HFF-Myc (cell line): ENCODE measurements around the gene ZCCHC3.

ENCODE experiments used
- DNase-seq: peaks from one replicate; pipeline ENCODE4 v3.0.0-alpha.2; 2011; ENCODE audit warnings: low read depth; ENCODE audit errors: extremely low read depth
- H3K4me3 ChIP-seq: replicated peaks from 2 replicates; pipeline ENCODE4 v1.5.1; 2011; ENCODE audit warnings: low read depth, mild to moderate bottlenecking, control low read depth, low read length
- TF ChIP-seq, protein P1 (sequence below): IDR thresholded peaks from 2 replicates; pipeline ENCODE4 v1.5.1; 2012; ENCODE audit warnings: mild to moderate bottlenecking, low read depth, low read length, control low read depth; ENCODE audit errors: missing control alignments

Gene ZCCHC3

DNA sequence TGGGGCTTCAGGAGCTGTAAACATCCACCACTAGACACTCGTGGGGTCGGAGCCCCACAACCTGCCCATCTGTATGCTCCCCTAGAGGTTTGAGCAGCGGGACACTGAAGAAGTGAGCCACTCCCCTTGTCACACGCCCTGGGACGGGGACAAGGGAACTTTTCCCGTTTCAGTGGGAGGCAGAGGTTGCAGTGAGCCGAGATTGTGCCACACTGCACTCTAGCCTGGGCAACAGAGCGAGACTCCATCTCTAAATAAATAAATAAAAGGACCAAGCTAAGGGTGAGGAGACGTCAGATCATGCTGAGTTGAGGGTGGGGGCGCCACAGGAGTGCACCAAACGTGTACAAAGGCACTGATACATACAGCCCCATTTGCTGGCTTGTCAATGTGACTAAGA is 8.4 kb downstream of the ZCCHC3 start:
- no peak for DNase-seq
- no peak overlapping the region for H3K4me3 ChIP-seq
- TF ChIP-seq, protein P1, sequence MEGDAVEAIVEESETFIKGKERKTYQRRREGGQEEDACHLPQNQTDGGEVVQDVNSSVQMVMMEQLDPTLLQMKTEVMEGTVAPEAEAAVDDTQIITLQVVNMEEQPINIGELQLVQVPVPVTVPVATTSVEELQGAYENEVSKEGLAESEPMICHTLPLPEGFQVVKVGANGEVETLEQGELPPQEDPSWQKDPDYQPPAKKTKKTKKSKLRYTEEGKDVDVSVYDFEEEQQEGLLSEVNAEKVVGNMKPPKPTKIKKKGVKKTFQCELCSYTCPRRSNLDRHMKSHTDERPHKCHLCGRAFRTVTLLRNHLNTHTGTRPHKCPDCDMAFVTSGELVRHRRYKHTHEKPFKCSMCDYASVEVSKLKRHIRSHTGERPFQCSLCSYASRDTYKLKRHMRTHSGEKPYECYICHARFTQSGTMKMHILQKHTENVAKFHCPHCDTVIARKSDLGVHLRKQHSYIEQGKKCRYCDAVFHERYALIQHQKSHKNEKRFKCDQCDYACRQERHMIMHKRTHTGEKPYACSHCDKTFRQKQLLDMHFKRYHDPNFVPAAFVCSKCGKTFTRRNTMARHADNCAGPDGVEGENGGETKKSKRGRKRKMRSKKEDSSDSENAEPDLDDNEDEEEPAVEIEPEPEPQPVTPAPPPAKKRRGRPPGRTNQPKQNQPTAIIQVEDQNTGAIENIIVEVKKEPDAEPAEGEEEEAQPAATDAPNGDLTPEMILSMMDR, result no peak

DNA sequence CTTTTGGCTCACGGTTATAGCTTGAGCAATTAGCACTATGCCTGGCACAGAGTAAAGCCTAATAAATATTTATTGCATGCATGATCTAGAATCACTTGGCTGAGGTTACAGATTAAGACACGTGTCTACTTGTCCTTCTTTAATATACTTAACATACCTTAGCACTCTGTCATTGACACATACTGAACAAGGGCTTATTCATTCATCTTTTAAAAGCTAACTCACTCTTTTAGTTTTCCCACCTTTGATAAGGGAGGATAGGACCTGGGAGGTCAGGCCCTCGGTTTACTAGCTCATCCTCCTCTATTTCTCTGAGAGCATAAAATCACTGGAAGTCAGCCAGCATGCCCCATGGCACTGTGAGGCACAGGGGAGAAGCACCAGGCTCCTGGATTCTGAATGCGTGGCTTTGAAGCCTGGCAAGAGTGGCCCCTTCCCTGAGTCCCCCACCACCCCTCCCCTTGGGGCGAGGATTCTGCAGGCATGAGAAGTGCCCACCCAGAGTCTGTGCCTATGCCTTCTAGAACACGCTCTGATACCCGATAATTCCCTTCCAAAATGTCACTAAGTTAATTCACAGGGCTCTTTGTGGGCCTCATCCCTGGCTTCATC is 11.2 kb downstream of the ZCCHC3 start:
- no peak for DNase-seq
- TF ChIP-seq, protein P1, result no peak
- H3K4me3 ChIP-seq, result no peak overlapping the region

DNA sequence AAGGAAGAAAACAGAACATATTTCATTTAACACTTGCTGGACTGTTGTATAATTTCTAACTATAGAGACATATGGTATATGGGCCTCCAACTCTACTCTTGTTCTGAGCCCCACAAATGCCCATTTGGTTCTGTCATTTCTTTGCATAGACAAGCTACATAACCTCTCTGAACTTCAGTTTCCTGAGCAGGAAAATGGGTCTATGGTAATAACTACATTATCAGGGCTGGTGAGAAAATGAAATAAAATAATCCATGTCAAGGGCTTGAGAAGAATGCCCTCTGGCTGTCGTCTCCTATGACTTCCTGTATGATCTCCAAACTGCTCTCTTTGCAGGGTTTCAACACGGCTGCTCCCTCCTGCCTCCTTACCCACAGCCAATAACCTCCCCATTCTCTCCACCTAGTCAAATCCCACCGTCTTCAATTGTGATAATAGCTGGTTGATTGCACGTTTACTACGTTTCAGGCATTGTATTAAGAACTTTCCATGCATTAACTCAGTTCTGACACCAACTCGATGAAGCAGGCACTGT is 12.0 kb downstream of the ZCCHC3 start:
- TF ChIP-seq, protein P1, result no peak
- DNase-seq, result no peak
- peak overlapping the region; percentile 45 for H3K4me3 ChIP-seq

DNA sequence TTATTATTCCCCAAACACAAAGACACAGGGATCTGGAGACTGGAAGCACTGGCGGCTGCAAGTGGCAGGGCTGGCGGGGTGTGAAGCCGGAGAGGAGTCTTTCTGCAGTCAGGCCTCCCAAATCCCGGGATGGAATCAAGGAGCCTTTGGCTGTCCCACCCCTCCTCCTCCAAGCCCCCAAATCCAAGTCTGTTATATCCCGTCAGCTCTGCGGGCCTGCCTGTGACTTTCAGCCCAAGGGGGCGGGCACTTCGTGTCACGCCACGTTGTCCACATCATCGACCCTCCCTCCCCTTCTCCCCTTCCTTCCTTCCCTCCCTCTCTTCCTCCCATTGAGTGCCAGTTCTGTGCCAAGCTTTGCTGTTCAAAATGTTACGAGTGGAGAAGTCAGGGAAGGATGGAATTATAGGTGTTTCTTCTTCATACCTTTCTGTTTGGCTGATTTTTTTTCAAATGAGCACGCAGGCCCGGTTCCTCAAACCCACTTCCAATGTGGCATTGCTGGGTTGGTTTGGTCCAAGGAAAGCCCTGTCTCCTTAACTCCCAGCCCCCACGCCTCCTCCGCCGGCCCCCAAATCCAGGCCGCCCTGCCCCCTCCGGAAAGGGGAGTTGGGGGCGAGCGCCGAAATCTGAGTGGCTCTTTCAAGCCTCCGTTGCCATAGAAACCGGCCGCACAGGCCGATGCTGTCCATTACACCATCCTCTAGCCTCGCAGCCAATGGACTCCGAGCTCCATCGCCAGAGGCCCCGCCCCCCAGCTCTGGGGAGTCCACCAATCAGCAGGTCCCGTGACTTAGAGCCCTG is 12.7 kb downstream of the ZCCHC3 start:
- peak overlapping the region; percentile 45 for H3K4me3 ChIP-seq
- TF ChIP-seq, protein P1, result no peak
- peak; percentile 98 for DNase-seq

DNA sequence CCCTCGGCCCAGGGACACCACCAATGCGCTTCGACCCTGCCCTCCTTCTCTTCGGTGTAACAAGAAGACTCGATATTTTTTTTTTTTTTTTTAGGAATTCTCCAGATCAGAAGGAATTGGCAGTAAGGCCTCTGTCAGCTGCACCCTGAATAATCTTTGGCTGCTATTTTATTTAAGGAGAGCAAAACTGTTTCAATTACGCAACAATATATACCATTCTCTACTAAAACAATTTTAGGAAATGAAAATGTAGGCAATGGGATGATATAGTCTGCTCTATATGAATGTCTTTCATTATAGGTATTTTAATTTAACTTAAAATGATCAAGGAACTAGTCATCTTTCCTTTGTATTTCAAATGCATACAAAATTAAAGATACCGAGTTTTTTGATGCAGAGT is 13.3 kb downstream of the ZCCHC3 start:
- no peak for DNase-seq
- TF ChIP-seq, protein P1, result no peak
- H3K4me3 ChIP-seq, result no peak overlapping the region

DNA sequence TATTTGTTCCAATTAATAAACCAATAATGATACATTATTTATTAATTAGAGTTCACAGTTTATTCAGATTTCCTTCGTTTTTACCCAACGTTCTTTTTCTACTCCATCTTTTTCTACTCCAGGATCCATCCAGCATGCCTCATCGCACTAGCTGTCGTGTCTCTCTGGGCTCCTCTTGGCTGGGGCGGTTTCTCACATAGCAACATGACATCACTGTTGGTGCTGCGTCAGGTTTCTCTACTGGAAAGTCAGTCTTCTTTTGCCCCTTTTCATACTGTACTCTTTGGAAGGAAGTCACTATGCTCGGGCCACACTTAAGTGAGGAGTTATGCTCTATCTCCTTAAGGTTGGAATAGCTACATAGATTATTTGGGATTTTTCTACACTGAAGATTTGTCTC is 14.2 kb downstream of the ZCCHC3 start:
- DNase-seq, result no peak
- TF ChIP-seq, protein P1, result no peak
- no peak overlapping the region for H3K4me3 ChIP-seq

DNA sequence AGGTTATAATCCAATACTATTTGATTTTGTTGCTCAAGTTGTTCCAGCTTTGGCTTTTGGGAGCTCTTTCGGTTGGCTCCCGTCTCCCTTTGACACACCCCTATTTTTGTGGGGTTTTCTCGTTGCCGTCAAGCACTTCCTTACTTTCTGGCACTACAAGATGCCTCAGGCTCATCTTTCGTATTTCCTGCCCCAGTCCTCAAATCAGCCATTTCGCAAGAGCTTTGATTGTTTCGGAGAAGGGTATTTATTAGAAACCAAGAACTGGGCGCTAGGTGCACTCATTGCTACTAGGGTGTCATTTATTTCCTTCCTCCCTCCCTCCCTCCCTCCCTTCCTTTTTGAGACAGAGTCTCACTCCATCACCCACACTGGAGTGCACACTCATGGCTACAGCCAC is 14.7 kb downstream of the ZCCHC3 start:
- TF ChIP-seq, protein P1, result no peak
- H3K4me3 ChIP-seq, result no peak overlapping the region
- no peak for DNase-seq
